GM12878 (cell line): Measurements from ENCODE around the gene BACE2. TPM values are rescaled to one million over a fixed set of nuclear protein-coding genes. Genes with fewer than 3 reads are reported as not detected.

ENCODE experiments used
- CEBPZ ChIP-seq: fragments of 150-350 bp; IDR thresholded peaks from 2 replicates; pipeline ENCODE4 v1.6.1; 2016; ENCODE audit warnings: low read depth, low read length
- EED ChIP-seq: sonication (generic); IDR thresholded peaks from 2 replicates; pipeline ENCODE4 v1.6.1; 2016; ENCODE audit warnings: antibody characterized with exemption, low read depth
- ELK1 ChIP-seq: IDR thresholded peaks from 2 replicates; pipeline ENCODE4 v1.6.1; 2012; ENCODE audit warnings: low read depth, low read length, improper control_type of control experiment
- JUND ChIP-seq: IDR thresholded peaks from 2 replicates; pipeline ENCODE4 v1.6.1; 2012; ENCODE audit warnings: low read depth, mild to moderate bottlenecking, low read length, improper control_type of control experiment, moderate library complexity
- MEF2B ChIP-seq: fragments of 450-650 bp; IDR thresholded peaks from 2 replicates; pipeline ENCODE4 v1.6.1; 2018; ENCODE audit warnings: mild to moderate bottlenecking, moderate library complexity; ENCODE audit not compliant: partially characterized antibody, poor library complexity, severe bottlenecking
- PKNOX1 ChIP-seq: fragments of 450-650 bp; IDR thresholded peaks from 2 replicates; pipeline ENCODE4 v1.6.1; 2016; ENCODE audit warnings: mild to moderate bottlenecking
- POU2F2 ChIP-seq: IDR thresholded peaks from 3 replicates; pipeline ENCODE4 v1.6.1; 2011; ENCODE audit warnings: low read depth, mild to moderate bottlenecking, low read length, borderline replicate concordance
- RELB ChIP-seq: fragments of 450-650 bp; IDR thresholded peaks from 2 replicates; pipeline ENCODE4 v1.6.1; 2017; ENCODE audit warnings: low read depth, mild to moderate bottlenecking, moderate library complexity
- REST ChIP-seq: IDR thresholded peaks from 2 replicates; pipeline ENCODE4 v1.6.1; 2012; ENCODE audit warnings: mild to moderate bottlenecking, low read depth, low read length
- YY1 ChIP-seq: IDR thresholded peaks from 2 replicates; pipeline ENCODE4 v1.6.1; 2011; ENCODE audit warnings: low read depth, mild to moderate bottlenecking, low read length
- polyA plus RNA-seq, 11 experiments: library from polyadenylated mRNA; depleted of rRNA in 4 of 11; unstranded in 6 of 11; stranded (reverse) in 5 of 11; fragments of >200 nt; fragmentation: Nextera tagmentation in 4 of 11; fragmentation: Illumina TruSeq in 1 of 11; extraction: Ambion mirVana in 4 of 11; extraction: Trizol in 1 of 11; gene quantifications; 1 replicate in 1 of 11; 2 replicates in 10 of 11; pipeline versions ENCODE4 v1.2.1 to v1.2.3, GENCODE V29; 2011 to 2016; ENCODE audit warnings: inconsistent platforms in 2 of 11, missing spikeins in 2 of 11, low read depth in 1 of 11
- total RNA-seq, 4 experiments: library from RNA; depleted of rRNA in 3 of 4; stranded (reverse); fragments of >200 nt in 3 of 4; fragmentation: Illumina TruSeq in 1 of 4; extraction: Trizol in 1 of 4; gene quantifications; 2 replicates each; pipeline versions ENCODE4 v1.2.1 to v1.2.3, GENCODE V29; 2013 to 2021

BACE2 gene
- total and polyA plus RNA-seq, 10 of the 15 experiments (the other 5 are each of a cell fraction or from before 2014, with no cell fraction given), result 0.04 to 0.69 (median 0.18) TPM; not detected in 5

- TF ChIP-seq CEBPZ, result no peak
- no peak for TF ChIP-seq PKNOX1
- no peak for TF ChIP-seq RELB
- TF ChIP-seq YY1, result no peak
- no peak for TF ChIP-seq POU2F2
- TF ChIP-seq REST, result no peak
- TF ChIP-seq MEF2B, result no peak
- no peak for TF ChIP-seq ELK1
- TF ChIP-seq JUND, result no peak
- no peak for TF ChIP-seq EED
Observed at GRCh38 chr21:41319273-41319672, 151.3 kb downstream of the BACE2 start (continued).
